Tibial nerve (tissue), 4 donors: Measurements from ENCODE around the gene C1QL4. TPM values are rescaled to one million over a fixed set of nuclear protein-coding genes. Genes with fewer than 3 reads are reported as not detected.

ENCODE experiments used
- DNase-seq, 2 donors: peaks; one replicate each; pipeline ENCODE4 v3.0.0-alpha.2; 2019; ENCODE audit warnings: low spot score in 2 of 2
- H3K27ac ChIP-seq, 4 donors: fragments of 200-600 bp; sonication (generic) in 3 of 4; one replicate each; pipeline ENCODE4 v1.5.1; 2017 to 2019; ENCODE audit warnings: mild to moderate bottlenecking in 1 of 4
- H3K27me3 ChIP-seq, 2 donors: fragments of 200-600 bp; sonication (generic) in 1 of 2; one replicate each; pipeline versions ENCODE4 v1.5.1 to v1.6.0; 2017 to 2019
- H3K36me3 ChIP-seq, 3 donors: fragments of 200-600 bp; sonication (generic); one replicate each; pipeline ENCODE4 v1.5.1; 2018 to 2019
- H3K4me1 ChIP-seq, 4 donors: fragments of 200-600 bp; sonication (generic) in 3 of 4; one replicate each; pipeline ENCODE4 v1.5.1; 2017 to 2019
- H3K4me3 ChIP-seq, 4 donors: fragments of 200-600 bp; sonication (generic) in 3 of 4; one replicate each; pipeline ENCODE4 v1.5.1; 2017 to 2019; ENCODE audit warnings: mild to moderate bottlenecking in 1 of 4, moderate library complexity in 1 of 4
- H3K9me3 ChIP-seq, 4 donors: fragments of 200-600 bp; sonication (generic) in 3 of 4; one replicate each; pipeline ENCODE4 v1.5.1; 2017 to 2019
- EP300 ChIP-seq, 2 donors: sonication (generic); formaldehyde crosslinking; IDR thresholded peaks; one replicate each; pipeline ENCODE4 v1.6.1; 2017; ENCODE audit warnings: antibody characterized with exemption in 2 of 2, mild to moderate bottlenecking in 1 of 2
- POLR2A ChIP-seq, 2 donors: fragments of 450-650 bp; IDR thresholded peaks; one replicate each; pipeline ENCODE4 v1.6.1; 2017; ENCODE audit warnings: antibody characterized with exemption in 2 of 2, mild to moderate bottlenecking in 2 of 2, moderate library complexity in 2 of 2
- WGBS, 2 donors: methylation state at CpG; one replicate each; pipeline ENCODE4 v1.1.5; 2018; 5-methylcytosine and 5-hydroxymethylcytosine counted together
- total RNA-seq, 4 donors: library from RNA; depleted of rRNA; stranded (reverse); fragments of >200 nt; gene quantifications; one replicate each; pipeline ENCODE4 v1.1.0, GENCODE V29; 2016
- TF ChIP-seq, protein P1 (sequence below), 5 experiments: fragments of 200-600 bp in 3 of 5; fragments of 450-650 bp in 2 of 5; sonication (generic) in 3 of 5; IDR thresholded peaks; one replicate each; pipeline ENCODE4 v1.5.1; 2016 to 2019; ENCODE audit warnings: antibody characterized with exemption in 5 of 5, mild to moderate bottlenecking in 3 of 5, moderate library complexity in 2 of 5

Gene C1QL4
- total RNA-seq, 4 donors from 2014 or later: not detected

DNA sequence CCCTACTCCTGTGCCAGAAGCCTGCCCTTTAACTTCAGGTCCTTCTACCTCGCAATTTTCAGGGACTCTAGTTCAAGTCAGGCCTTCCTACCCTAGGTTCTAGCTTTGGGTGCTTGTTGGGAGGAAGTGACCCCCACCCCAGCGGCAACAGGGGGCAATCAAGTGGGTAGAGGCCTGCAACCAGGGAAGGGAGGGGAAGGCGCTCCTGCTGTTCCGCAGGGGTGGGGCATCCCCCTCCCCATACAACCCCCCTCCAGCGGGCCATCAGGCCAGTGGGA is 42.2 kb downstream of the C1QL4 start:
- no peaks in the 10 kb centered on the region for H3K9me3 ChIP-seq
- H3K36me3 ChIP-seq: no peaks in the 10 kb centered on the region
- H3K4me3 ChIP-seq: no peak overlapping the region
- H3K27me3 ChIP-seq: peaks cover 0 to 57% of the 10 kb centered on the region in 2 donors
- no peak for DNase-seq
- WGBS, 2 donors: 37 to 61% methylated on average over 2 to 3 of the region's 5 CpGs
- H3K27ac ChIP-seq: no peak overlapping the region
- peaks cover 0 to 46% (median 18%) of the 10 kb centered on the region in 4 donors for H3K4me1 ChIP-seq
- no peak for TF ChIP-seq EP300 (IDR thresholded peaks at IDR 0.05)
- TF ChIP-seq, protein P1, sequence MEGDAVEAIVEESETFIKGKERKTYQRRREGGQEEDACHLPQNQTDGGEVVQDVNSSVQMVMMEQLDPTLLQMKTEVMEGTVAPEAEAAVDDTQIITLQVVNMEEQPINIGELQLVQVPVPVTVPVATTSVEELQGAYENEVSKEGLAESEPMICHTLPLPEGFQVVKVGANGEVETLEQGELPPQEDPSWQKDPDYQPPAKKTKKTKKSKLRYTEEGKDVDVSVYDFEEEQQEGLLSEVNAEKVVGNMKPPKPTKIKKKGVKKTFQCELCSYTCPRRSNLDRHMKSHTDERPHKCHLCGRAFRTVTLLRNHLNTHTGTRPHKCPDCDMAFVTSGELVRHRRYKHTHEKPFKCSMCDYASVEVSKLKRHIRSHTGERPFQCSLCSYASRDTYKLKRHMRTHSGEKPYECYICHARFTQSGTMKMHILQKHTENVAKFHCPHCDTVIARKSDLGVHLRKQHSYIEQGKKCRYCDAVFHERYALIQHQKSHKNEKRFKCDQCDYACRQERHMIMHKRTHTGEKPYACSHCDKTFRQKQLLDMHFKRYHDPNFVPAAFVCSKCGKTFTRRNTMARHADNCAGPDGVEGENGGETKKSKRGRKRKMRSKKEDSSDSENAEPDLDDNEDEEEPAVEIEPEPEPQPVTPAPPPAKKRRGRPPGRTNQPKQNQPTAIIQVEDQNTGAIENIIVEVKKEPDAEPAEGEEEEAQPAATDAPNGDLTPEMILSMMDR (IDR thresholded peaks at IDR 0.05): no peak
- no peak for TF ChIP-seq POLR2A (IDR thresholded peaks at IDR 0.05)

DNA sequence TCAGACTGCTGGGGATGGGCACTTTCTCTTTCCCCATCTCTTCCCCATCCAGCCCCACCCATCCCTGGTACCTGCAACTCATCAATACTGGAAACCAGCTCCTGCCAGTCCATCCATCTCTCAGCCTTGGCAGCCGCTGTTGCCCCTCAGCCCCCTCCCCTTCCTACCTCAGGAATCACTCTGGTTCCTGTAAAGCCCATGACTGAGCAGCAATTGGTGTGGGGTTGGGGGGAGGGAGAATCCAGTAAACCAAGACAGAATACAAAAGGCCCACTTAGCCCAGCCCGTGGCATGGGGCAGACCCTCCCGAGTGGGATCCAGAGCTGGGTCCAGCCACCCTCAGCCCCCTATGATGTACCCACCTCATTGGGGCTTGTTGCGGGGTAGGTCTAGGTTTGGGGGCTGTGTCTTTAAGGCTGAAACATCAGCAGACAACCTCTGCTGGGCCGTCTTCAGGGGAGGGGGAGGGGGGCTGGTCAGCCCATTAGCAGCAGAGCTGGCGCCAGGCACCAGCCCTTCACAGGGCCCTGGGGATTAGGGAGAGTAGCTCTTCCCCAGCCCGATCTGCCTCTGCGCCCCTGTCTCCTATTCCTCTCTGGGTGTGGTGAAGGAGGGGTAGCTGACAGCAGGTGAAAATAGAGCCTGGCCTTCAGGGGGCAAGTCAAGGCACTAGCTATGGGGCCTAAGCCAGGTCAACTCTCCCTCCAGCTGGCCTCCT is 42.7 kb downstream of the C1QL4 start:
- Histone ChIP-seq H3K27ac (no peak overlapping the region), H3K4me1 (peaks cover 0 to 46% (median 18%) of the 10 kb centered on the region in 4 donors), H3K4me3 (no peak overlapping the region), H3K36me3 (no peaks in the 10 kb centered on the region), H3K9me3 (no peaks in the 10 kb centered on the region), H3K27me3 (peaks cover 0 to 52% of the 10 kb centered on the region in 2 donors)
- TF ChIP-seq, protein P1 (IDR thresholded peaks at IDR 0.05): no peak
- DNase-seq: no peak
- 64 to 66% methylated on average over 6 to 8 of the region's 8 CpGs for WGBS, 2 donors

DNA sequence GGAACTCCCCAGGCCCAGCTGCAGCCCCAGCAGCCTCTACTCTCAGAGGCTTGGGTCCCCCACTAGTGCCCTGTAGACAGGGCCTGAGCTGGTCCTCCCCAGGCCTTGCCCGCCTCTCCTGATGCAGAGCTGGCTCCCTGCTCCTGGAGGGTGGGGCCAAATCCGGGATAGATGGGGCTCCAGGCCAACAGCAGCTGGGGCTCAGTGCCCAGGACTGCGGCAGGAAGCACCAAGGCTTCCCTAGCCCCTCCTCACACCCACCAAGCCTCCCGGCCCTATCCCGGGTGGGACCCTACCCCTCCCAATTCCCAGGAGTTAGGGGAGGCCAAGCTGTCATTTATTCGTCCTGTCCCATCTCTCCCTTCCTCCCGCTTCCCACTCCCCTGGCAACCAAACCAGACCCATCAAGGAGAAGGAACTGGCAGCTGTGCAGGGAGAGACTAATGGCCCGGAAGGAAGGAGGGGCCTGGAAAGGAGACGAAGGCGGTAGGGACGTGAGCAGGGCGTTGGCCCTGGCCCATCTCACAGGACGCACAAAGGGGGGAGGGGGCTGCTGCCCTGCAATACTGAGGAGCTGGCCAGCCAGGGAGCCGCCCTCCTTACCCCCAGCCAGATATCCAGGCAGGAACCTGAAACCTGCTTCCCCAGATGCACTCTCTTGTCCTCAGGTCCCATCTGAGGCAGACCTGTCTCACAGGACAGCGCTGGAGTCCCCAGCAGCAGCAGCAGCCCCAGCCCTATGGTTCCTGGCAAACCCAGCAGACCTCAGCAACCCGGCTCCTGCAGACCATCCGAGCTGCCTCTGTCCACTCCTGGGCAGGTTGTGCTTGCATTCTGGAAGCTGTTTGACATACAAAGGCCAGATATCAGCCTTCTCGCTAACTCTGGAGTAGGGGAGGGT is 43.7 kb downstream of the C1QL4 start:
- DNase-seq: no peak
- Histone ChIP-seq H3K4me1 (peaks cover 0 to 46% (median 18%) of the 10 kb centered on the region in 4 donors), H3K9me3 (no peaks in the 10 kb centered on the region), H3K36me3 (no peaks in the 10 kb centered on the region), H3K27ac (no peak overlapping the region), H3K4me3 (peak overlapping the region in 1 of 4 donors; percentile 9), H3K27me3 (peaks cover 0 to 42% of the 10 kb centered on the region in 2 donors)
- WGBS, 2 donors: 26 to 29% methylated on average over 13 to 17 of the region's 18 CpGs
- TF ChIP-seq POLR2A (IDR thresholded peaks at IDR 0.05) (no peak), EP300 (IDR thresholded peaks at IDR 0.05) (no peak)
- TF ChIP-seq, protein P1 (IDR thresholded peaks at IDR 0.05): no peak

DNA sequence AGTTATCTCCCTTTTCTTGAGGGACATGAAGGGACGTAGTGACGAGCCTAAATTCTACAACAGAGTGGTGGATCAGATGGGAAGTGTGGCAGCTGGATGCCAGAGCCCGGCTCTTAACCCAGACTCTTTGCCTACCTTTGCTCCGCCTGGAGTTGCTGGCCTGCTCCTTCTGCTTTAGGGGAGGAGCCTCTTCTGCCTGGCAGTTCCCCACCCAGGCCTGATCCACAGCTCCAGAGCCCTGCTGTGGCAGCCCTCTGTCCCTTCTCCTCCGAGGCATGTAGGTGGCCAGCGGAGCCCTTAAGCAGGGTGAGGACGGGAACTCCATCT is 44.3 kb downstream of the C1QL4 start:
- H3K36me3 ChIP-seq: no peaks in the 10 kb centered on the region
- no peak for DNase-seq
- H3K4me1 ChIP-seq: peaks cover 0 to 43% (median 18%) of the 10 kb centered on the region in 4 donors
- H3K27ac ChIP-seq: no peak overlapping the region
- TF ChIP-seq, protein P1 (IDR thresholded peaks at IDR 0.05): no peak
- TF ChIP-seq EP300 (IDR thresholded peaks at IDR 0.05): no peak
- no peak for TF ChIP-seq POLR2A (IDR thresholded peaks at IDR 0.05)
- WGBS, 2 donors: 56 to 72% methylated on average over 6 to 7 of the region's 7 CpGs
- peaks cover 0 to 36% of the 10 kb centered on the region in 2 donors for H3K27me3 ChIP-seq
- H3K4me3 ChIP-seq: no peak overlapping the region
- H3K9me3 ChIP-seq: no peaks in the 10 kb centered on the region

DNA sequence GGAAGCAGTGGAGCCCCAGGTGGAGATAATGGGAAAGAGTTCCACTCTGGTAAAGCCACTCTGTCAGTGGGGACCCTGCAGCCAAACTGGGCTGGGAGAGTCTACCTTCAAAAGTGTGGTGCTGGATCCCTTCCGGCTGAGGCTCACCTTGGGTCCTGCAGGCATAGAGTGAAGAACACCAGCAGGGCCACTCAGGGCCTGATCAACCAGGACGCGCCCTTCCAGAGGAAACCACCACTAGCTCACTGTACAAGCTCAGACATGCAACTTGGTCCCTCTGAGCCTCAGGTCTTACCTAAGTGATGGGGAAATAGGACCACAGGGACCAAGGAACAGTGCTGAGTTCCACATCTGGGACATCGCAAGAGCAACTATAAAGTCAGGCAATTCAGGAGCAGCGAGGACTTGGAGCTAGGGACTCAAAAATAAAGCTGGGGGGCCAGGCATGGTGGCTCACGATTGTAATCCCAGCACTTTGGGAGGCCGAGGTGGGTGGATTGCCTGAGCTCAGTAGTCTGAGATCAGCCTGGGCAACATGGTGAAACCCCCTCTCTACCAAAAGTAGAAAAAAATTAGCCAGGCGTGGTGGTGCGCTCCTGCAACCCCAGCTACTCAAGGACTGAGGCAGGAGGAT is 47.9 kb downstream of the C1QL4 start:
- peaks cover 0 to 27% of the 10 kb centered on the region in 2 donors for H3K27me3 ChIP-seq
- H3K27ac ChIP-seq: no peak overlapping the region
- TF ChIP-seq POLR2A (IDR thresholded peaks at IDR 0.05) (no peak), EP300 (IDR thresholded peaks at IDR 0.05) (no peak)
- TF ChIP-seq, protein P1 (IDR thresholded peaks at IDR 0.05): no peak
- DNase-seq: no peak
- WGBS, 2 donors: 79 to 82% methylated on average over 9 of the region's 9 CpGs
- no peak overlapping the region for H3K4me3 ChIP-seq
- peaks cover 0 to 15% (median 5%) of the 10 kb centered on the region in 4 donors for H3K4me1 ChIP-seq
- no peaks in the 10 kb centered on the region for H3K36me3 ChIP-seq
- no peaks in the 10 kb centered on the region for H3K9me3 ChIP-seq
